ENCODE results near the gene ITGB3.

ITGB3 gene

GRCh38 chr17:47304186-47304585, 50.6 kb downstream of the ITGB3 start:
- DNase-seq, result no peak

GRCh38 chr17:47305302-47305923, 51.8 kb downstream of the ITGB3 start:
- no peak for DNase-seq

DNA sequence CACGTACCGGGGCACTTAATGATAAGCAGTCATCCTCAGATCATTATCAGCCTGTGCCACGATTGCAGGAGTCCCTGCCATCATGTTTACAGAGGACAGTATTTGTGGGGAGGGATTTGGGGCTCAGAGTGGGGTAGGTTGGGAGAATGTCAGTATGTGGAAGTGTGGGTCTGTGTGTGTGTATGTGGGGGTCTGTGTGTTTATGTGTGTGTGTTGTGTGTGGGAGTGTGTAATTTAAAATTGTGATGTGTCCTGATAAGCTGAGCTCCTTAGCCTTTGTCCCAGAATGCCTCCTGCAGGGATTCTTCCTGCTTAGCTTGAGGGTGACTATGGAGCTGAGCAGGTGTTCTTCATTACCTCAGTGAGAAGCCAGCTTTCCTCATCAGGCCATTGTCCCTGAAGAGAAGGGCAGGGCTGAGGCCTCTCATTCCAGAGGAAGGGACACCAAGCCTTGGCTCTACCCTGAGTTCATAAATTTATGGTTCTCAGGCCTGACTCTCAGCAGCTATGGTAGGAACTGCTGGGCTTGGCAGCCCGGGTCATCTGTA, 56.6 kb downstream of the ITGB3 start:
- no peak for DNase-seq

- no peak for DNase-seq
Observed at GRCh38 chr17:47311420-47311819, 57.8 kb downstream of the ITGB3 start.

DNA sequence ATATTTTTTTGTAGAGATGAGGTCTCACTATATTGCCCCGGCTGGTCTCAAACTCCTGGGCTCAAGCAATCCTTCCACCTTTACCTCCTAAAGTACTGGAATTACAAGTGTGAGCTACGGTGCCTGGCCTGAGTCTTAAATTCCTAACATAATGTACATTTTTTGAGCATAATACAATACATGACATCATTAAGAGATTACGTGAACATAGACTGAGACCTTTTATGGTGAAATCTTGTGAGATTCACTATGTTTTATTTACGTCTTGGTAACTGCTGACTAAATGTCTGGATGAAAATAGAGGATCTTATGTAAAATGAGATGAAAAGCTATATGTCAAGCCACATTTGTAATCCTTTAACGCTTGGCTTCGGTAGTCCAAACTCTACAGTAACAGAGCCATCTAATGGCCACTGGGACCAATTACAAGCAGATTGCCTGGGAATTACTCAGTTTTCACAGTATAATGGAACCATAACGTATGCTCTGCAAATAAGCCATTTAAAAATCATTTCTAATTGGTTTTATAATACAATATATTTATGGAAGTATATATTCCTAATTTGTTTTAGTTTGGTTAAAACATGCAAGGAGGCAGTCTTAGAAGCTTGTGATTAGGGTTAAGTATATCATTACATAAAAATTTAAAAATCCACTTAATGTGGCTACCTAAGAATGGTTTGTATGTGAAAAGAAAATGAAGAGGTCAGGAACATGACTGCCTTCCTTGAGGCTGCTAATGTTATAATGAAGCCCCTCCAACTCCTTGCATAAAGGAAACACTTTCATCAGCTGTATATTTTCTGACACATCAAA, 62.0 kb downstream of the ITGB3 start:
- DNase-seq, result no peak

GRCh38 chr17:47316311-47316710, 62.7 kb downstream of the ITGB3 start:
- no peak for DNase-seq

DNA sequence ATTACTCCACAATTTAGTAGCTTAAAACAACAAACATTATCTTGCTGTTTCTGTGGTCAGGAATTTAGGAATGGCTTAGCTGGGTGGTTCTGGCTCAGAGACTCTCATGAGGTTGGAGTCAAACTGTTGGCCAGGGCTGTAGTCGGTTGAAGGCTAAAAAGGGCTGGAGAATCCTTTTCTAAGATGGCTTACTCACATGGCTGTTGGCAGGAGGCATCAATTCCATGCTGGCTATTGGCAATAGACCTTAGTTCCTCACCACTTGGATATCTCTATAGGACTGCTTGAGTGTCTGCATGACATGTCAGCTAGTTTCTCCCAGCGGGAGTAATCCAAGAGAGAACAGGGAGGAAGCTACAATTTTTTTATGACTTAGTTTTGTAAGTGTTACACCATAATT, 63.5 kb downstream of the ITGB3 start:
- no peak for DNase-seq

GRCh38 chr17:47318197-47318918, 64.7 kb downstream of the ITGB3 start:
- no peak for DNase-seq

GRCh38 chr17:47320879-47321502, 67.4 kb downstream of the ITGB3 start:
- no peak for DNase-seq

DNA sequence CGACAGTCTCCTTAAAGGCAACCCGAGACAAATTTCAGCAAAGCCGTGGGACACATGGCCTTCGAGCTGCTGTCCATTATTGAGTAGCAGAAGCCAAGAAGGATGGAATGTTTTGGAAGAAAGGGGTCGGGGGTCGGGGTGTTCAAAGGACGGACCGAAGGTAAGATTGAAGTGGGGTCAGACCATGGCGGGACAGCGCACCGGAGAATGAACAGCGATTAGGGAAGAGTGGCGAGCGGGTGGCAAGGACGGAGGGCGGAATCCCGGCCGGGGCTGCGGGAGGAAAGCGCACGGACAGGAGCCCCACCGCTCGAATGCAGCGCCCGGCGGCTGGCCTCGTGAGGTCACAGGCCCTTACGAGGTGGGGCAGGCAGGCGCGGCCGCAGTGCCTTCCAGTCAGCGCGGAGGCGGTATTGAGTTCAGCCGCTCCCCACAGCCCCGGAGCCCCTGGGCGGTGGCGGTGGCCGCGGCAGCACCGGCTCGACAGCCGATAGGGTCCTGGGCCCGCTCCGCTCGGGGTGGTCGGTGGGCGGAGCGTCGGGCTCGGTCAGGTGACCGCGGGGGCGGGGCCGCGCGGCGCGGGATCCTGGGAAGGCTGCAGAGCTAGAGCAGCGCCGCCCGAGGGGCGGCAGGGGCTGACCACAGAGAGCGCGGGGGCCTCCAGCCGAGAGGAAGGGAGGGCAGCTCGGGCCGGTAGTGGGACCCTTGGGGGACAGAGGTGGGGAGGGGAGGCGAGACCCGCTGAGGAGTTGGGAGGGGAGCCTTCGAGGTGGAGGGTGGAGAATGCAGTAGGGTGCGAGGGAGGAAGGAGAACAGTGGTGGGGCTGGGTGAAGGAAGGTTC, 70.0 kb downstream of the ITGB3 start, which contains the start of gene EFCAB13:
Gene EFCAB13 (plus strand): TSS at position 574 of the 842 bp plus-strand sequence. CDS start 4,399 bp downstream, outside the sequence.
- DNase-seq, result no peak

DNA sequence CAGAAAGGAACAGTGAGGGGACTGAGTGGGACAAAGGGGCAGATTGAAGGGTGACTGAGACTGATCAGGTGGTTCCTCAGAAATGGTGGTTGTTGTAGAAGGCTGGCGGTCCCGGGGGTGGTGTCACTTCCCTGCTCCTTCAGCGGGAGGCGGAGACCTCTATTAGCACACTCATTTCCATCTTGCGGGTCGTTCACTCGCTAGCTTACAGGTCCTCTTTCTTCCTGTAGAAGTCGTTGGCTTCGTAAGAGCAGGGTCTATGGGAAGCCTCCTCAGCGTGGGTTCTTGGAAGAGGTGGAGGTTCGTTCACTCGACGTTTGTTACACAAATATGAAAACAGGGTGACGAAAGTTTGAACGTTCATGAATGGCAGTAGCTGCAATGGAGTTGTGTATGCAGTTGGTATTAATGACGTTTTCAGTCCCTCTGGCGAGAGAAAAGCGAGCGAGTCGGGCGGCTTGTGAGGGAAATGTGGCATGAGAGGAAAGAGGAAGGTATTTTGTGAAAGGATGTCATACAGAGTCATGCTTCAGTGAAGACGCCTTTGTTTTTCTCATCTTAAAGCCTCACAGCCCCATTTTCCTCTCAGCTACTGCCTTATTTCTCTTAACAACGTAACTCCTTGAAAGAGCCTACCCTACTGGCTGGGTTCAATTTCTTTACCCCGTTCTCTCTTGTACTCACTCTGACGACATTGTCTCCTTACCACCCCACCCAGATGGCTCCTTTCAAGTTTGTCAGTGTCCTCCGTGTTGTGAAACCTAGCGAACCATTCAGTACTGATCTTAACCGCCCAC, 70.8 kb downstream of the ITGB3 start:
- DNase-seq, result no peak

DNA sequence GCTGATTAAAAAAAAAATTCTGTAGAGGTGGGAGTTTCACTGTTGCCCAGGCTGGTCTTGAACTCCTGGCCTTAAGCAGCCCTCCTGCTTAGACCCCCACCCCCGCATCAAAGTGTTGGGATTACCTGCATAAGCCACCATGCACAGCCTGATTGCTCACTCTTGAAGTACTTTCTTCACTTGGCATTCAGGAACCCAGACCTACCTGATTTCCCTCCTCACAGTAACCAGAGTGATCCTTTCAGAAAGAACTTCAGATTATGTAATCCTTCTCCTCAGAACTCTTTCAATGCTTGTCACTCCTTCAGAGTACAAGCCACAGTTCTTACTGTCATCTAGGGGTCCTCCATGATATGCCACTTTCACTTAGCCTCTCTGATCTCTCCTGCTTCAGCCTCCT, 71.5 kb downstream of the ITGB3 start:
- no peak for DNase-seq

GRCh38 chr17:47330548-47330947, 76.9 kb downstream of the ITGB3 start:
- no peak for DNase-seq

DNA sequence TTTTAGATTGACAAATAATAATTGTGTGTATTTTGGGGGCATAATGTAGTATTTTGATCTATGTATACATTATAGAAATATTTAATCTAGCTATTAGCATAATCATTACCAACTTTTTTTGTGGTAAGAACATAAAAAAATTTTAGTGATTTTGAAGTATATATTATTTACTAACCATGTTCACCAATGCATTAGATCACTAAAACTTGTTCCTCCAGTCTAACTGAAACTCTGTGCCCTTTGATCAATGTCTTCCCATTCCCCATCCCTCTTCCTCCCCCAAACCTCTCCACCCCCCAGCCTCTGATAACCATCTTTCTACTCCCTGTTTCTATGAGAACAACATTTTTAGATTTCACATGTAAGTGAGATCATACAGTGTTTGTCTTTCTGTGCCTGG, 78.7 kb downstream of the ITGB3 start:
- no peak for DNase-seq

GRCh38 chr17:47335101-47335936, 81.7 kb downstream of the ITGB3 start:
- DNase-seq, result no peak

- DNase-seq, result no peak
Observed at GRCh38 chr17:47338026-47338425, 84.4 kb downstream of the ITGB3 start.

GRCh38 chr17:47352848-47353247, 99.2 kb downstream of the ITGB3 start:
- no peak for DNase-seq

DNA sequence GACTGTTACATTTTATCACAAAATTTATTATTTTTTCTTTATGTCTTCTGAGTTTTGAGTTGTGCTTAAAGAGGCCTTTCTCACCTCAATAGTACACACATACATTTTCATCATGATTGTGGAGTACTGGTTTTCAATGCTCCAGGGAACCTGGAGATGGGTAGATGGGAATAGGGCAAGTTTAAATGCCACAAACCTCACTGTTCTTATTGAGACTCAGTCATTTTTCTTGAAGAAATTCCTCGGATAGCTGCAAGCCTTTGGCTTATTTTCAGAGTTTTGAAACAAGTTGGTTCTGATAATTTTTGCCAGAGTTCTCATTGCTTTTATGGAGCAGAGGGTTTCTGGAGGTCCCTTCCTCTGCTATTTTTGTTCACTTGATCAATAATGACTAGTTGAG, 105.0 kb downstream of the ITGB3 start:
- DNase-seq, result no peak
